Prostate gland (tissue), 2 donors: Measurements from ENCODE around the gene CLCNKA.

Experiments used
- CTCF ChIP-seq, 4 experiments: fragments of 200-600 bp in 2 of 4; fragments of 450-650 bp in 2 of 4; sonication (generic) in 2 of 4; IDR thresholded peaks; 1 replicate in 3 of 4; 2 replicates in 1 of 4; pipeline ENCODE4 v1.5.1; 2016 to 2019; ENCODE audit warnings: antibody characterized with exemption in 4 of 4, mild to moderate bottlenecking in 2 of 4, moderate library complexity in 2 of 4
- POLR2AphosphoS5 ChIP-seq: sonication (generic); formaldehyde crosslinking; IDR thresholded peaks from one replicate; pipeline ENCODE4 v1.6.1; 2017; ENCODE audit warnings: antibody characterized with exemption

GRCh38 chr1:16080422-16081150, 58.8 kb downstream of the CLCNKA start:
- no peak for TF ChIP-seq CTCF (IDR thresholded peaks at IDR 0.05)
- TF ChIP-seq POLR2AphosphoS5, result no peak
